ENCODE measurements around the gene ENOX1.

- TF ChIP-seq, protein P1, sequence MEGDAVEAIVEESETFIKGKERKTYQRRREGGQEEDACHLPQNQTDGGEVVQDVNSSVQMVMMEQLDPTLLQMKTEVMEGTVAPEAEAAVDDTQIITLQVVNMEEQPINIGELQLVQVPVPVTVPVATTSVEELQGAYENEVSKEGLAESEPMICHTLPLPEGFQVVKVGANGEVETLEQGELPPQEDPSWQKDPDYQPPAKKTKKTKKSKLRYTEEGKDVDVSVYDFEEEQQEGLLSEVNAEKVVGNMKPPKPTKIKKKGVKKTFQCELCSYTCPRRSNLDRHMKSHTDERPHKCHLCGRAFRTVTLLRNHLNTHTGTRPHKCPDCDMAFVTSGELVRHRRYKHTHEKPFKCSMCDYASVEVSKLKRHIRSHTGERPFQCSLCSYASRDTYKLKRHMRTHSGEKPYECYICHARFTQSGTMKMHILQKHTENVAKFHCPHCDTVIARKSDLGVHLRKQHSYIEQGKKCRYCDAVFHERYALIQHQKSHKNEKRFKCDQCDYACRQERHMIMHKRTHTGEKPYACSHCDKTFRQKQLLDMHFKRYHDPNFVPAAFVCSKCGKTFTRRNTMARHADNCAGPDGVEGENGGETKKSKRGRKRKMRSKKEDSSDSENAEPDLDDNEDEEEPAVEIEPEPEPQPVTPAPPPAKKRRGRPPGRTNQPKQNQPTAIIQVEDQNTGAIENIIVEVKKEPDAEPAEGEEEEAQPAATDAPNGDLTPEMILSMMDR (IDR thresholded peaks at IDR 0.05): no peak
- no peak for TF ChIP-seq ZFX (IDR thresholded peaks at IDR 0.05; ENCODE audit: borderline replicate concordance)
Measured at GRCh38 chr13:43203781-43204180, 583.0 kb downstream of the ENOX1 start.
